K562 (cell line): ENCODE measurements around the gene TTC28. TPM values are rescaled to one million over a fixed set of nuclear protein-coding genes. Genes with fewer than 3 reads are reported as not detected.
A peak's percentile ranks its signal among the peaks of the same experiment; 100 is the strongest.

Experiments used
- ASH1L ChIP-seq: fragments of 450-650 bp; IDR thresholded peaks from 2 replicates; pipeline ENCODE4 v1.6.1; 2018; ENCODE audit warnings: borderline replicate concordance, mild to moderate bottlenecking, low read depth; ENCODE audit not compliant: partially characterized antibody
- CHD4 ChIP-seq: fragments of 200-600 bp; sonication (generic); IDR thresholded peaks from 3 replicates; pipeline ENCODE4 v1.6.1; 2012; ENCODE audit warnings: low read depth, mild to moderate bottlenecking, mixed read lengths, low read length, inconsistent platforms; ENCODE audit not compliant: insufficient read depth, insufficient replicate concordance, poor library complexity, severe bottlenecking
- CTBP1 ChIP-seq: fragments of 450-650 bp; IDR thresholded peaks from 2 replicates; pipeline ENCODE4 v1.6.1; 2016; ENCODE audit warnings: borderline replicate concordance
- DACH1 ChIP-seq: fragments of 450-650 bp; IDR thresholded peaks from 2 replicates; pipeline ENCODE4 v1.6.1; 2018; ENCODE audit not compliant: partially characterized antibody
- E2F4 ChIP-seq: sonication (generic); formaldehyde crosslinking; IDR thresholded peaks from 2 replicates; pipeline ENCODE4 v1.8.0; 2022; ENCODE audit warnings: mild to moderate bottlenecking, low read depth, missing genetic modification reagents
- EGR1 ChIP-seq: fragments of 450-650 bp; conservative IDR thresholded peaks from 2 replicates; pipeline ENCODE4 v1.6.1; 2017; ENCODE audit warnings: mild to moderate bottlenecking
- GABPB2 ChIP-seq: fragments of 250-450 bp; sonication (Bioruptor Pico); conservative IDR thresholded peaks from 2 replicates; pipeline ENCODE4 v1.5.1; 2021; ENCODE audit warnings: mild to moderate bottlenecking
- SMARCB1 ChIP-seq: IDR thresholded peaks from 2 replicates; pipeline ENCODE4 v1.6.1; 2011; ENCODE audit warnings: improper control_type of control experiment, low read depth; ENCODE audit not compliant: insufficient read length
- SMARCE1 ChIP-seq: fragments of 450-650 bp; IDR thresholded peaks from 2 replicates; pipeline ENCODE4 v1.7.1; 2016; ENCODE audit warnings: mild to moderate bottlenecking
- VEZF1 ChIP-seq: fragments of 200-800 bp; sonication (Bioruptor generic); IDR thresholded peaks from 2 replicates; pipeline ENCODE4 v1.6.1; 2017; ENCODE audit warnings: missing genetic modification characterization, missing compliant biosample characterization
- ZNF134 ChIP-seq: fragments of 250-450 bp; sonication (Bioruptor Pico); conservative IDR thresholded peaks from 2 replicates; pipeline ENCODE4 v1.4.0; 2020
- ZNF347 ChIP-seq: fragments of 450-650 bp; formaldehyde crosslinking; IDR thresholded peaks from 2 replicates; pipeline ENCODE4 v1.4.0; 2020; ENCODE audit warnings: low read depth, mild to moderate bottlenecking, moderate library complexity
- ZNF584 ChIP-seq: fragments of 200-800 bp; sonication (Bioruptor generic); IDR thresholded peaks from 2 replicates; pipeline ENCODE4 v1.6.1; 2016; ENCODE audit warnings: low read depth, mild to moderate bottlenecking, missing genetic modification characterization, missing compliant biosample characterization
- ZNF695 ChIP-seq: fragments of 450-650 bp; formaldehyde crosslinking; IDR thresholded peaks from 2 replicates; pipeline ENCODE4 v1.4.0; 2020; ENCODE audit warnings: mild to moderate bottlenecking, moderate library complexity
- ZNF780A ChIP-seq: fragments of 250-450 bp; sonication (Bioruptor Pico); IDR thresholded peaks from 2 replicates; pipeline ENCODE4 v1.5.0; 2021; ENCODE audit warnings: mild to moderate bottlenecking
- ZNF79 ChIP-seq: fragments of 250-450 bp; sonication (Bioruptor Pico); IDR thresholded peaks from 2 replicates; pipeline ENCODE4 v1.4.0; 2020; ENCODE audit warnings: low read depth, mild to moderate bottlenecking, moderate library complexity
- ZSCAN32 ChIP-seq: fragments of 450-650 bp; formaldehyde crosslinking; IDR thresholded peaks from 2 replicates; pipeline ENCODE4 v1.4.0; 2020; ENCODE audit warnings: mild to moderate bottlenecking, moderate library complexity
- polyA plus RNA-seq, 8 experiments: library from polyadenylated mRNA; depleted of rRNA in 4 of 8; stranded (reverse) in 5 of 8; unstranded in 3 of 8; fragments of >200 nt; fragmentation: Nextera tagmentation in 2 of 8; fragmentation: Illumina TruSeq in 1 of 8; extraction: Ambion mirVana in 2 of 8; extraction: Trizol in 1 of 8; gene quantifications; 2 replicates each; pipeline versions ENCODE4 v1.2.1 to v1.2.3, GENCODE V29; 2011 to 2014; ENCODE audit warnings: inconsistent platforms in 1 of 8, missing spikeins in 1 of 8
- total RNA-seq, 7 experiments: library from RNA; depleted of rRNA in 6 of 7; stranded (reverse); fragments of >200 nt in 6 of 7; fragmentation: Illumina TruSeq in 2 of 7; extraction: Trizol in 2 of 7; gene quantifications; 2 replicates each; pipeline versions ENCODE4 v1.2.1 to v1.2.3, GENCODE V29; 2011 to 2021; ENCODE audit warnings: low replicate concordance in 1 of 7
- TF ChIP-seq, protein P1 (sequence below): fragments of 250-450 bp; sonication (Bioruptor Pico); IDR thresholded peaks from 2 replicates; pipeline ENCODE4 v1.9.0; 2021; ENCODE audit warnings: mild to moderate bottlenecking
- TF ChIP-seq, protein P2 (sequence below): IDR thresholded peaks from 2 replicates; pipeline ENCODE4 v1.6.1; 2011; ENCODE audit warnings: borderline replicate concordance, low read depth, mild to moderate bottlenecking, moderate library complexity, low read length; ENCODE audit not compliant: insufficient read depth, poor library complexity, severe bottlenecking
- TF ChIP-seq, protein P3 (sequence below): fragments of 250-450 bp; sonication (Bioruptor Pico); IDR thresholded peaks from 2 replicates; pipeline ENCODE4 v1.4.0; 2020; ENCODE audit warnings: mild to moderate bottlenecking, moderate library complexity

The TTC28 gene
- total and polyA plus RNA-seq, 9 of the 15 experiments (the other 6 are each of a cell fraction or from before 2014, with no cell fraction given), result 0.22 to 10.7 (median 3.1) TPM

DNA sequence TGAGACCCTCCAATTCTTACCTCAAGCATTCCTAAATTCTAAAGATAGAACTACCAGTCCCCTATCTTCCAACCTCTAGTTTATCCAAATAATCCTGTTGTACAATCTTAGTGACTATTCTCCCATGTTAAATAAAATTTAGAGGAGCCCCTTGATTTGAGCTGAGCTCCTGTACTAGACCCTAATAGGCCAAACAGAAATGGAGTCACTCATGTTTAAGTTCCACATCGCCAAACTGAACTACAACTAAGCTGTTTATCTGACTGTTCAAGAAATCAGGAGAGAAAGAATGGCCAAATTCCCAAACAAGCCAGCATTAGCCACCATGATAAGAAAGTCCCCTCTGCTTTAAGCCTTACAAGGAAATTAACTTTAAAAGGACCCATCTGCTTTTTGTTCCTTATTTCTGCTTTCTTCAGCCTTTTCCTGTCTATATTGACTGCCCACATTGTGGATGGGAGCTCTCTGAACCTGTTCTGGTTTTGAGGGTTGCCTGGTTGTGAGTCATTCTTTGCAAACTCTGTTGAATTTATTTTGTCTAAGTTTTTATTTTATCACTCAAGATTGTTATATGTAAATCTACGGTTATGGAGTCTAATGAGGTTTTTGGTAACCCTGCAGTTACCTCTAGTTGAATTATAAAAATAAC is 90.4 kb downstream of the TTC28 start (continued):
- TF ChIP-seq VEZF1 (CRISPR knock-in tag), result no peak
- no peak for TF ChIP-seq ASH1L
- peak; percentile 67; the same call in 1 of the 2 replicates for TF ChIP-seq ZNF584 (CRISPR knock-in tag)
- no peak for TF ChIP-seq ZNF347 (CRISPR knock-in tag)
- no peak for TF ChIP-seq DACH1
- TF ChIP-seq, protein P1, sequence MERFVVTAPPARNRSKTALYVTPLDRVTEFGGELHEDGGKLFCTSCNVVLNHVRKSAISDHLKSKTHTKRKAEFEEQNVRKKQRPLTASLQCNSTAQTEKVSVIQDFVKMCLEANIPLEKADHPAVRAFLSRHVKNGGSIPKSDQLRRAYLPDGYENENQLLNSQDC, result no peak
- no peak for TF ChIP-seq ZSCAN32 (CRISPR knock-in tag)
- peak; percentile 44; the same call in 1 of the 2 replicates for TF ChIP-seq ZNF79 (CRISPR knock-in tag)
- TF ChIP-seq, protein P2, sequence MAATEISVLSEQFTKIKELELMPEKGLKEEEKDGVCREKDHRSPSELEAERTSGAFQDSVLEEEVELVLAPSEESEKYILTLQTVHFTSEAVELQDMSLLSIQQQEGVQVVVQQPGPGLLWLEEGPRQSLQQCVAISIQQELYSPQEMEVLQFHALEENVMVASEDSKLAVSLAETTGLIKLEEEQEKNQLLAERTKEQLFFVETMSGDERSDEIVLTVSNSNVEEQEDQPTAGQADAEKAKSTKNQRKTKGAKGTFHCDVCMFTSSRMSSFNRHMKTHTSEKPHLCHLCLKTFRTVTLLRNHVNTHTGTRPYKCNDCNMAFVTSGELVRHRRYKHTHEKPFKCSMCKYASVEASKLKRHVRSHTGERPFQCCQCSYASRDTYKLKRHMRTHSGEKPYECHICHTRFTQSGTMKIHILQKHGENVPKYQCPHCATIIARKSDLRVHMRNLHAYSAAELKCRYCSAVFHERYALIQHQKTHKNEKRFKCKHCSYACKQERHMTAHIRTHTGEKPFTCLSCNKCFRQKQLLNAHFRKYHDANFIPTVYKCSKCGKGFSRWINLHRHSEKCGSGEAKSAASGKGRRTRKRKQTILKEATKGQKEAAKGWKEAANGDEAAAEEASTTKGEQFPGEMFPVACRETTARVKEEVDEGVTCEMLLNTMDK, result no peak
- TF ChIP-seq ZNF695, result no peak
- TF ChIP-seq ZNF780A, result no peak
- no peak for TF ChIP-seq E2F4 (CRISPR knock-in tag)
- no peak for TF ChIP-seq ZNF134 (CRISPR knock-in tag)
- no peak for TF ChIP-seq SMARCB1
- TF ChIP-seq GABPB2, result no peak
- TF ChIP-seq CHD4, result no peak
- TF ChIP-seq SMARCE1, result no peak
- no peak for TF ChIP-seq EGR1
- TF ChIP-seq CTBP1, result no peak
- TF ChIP-seq, protein P3, sequence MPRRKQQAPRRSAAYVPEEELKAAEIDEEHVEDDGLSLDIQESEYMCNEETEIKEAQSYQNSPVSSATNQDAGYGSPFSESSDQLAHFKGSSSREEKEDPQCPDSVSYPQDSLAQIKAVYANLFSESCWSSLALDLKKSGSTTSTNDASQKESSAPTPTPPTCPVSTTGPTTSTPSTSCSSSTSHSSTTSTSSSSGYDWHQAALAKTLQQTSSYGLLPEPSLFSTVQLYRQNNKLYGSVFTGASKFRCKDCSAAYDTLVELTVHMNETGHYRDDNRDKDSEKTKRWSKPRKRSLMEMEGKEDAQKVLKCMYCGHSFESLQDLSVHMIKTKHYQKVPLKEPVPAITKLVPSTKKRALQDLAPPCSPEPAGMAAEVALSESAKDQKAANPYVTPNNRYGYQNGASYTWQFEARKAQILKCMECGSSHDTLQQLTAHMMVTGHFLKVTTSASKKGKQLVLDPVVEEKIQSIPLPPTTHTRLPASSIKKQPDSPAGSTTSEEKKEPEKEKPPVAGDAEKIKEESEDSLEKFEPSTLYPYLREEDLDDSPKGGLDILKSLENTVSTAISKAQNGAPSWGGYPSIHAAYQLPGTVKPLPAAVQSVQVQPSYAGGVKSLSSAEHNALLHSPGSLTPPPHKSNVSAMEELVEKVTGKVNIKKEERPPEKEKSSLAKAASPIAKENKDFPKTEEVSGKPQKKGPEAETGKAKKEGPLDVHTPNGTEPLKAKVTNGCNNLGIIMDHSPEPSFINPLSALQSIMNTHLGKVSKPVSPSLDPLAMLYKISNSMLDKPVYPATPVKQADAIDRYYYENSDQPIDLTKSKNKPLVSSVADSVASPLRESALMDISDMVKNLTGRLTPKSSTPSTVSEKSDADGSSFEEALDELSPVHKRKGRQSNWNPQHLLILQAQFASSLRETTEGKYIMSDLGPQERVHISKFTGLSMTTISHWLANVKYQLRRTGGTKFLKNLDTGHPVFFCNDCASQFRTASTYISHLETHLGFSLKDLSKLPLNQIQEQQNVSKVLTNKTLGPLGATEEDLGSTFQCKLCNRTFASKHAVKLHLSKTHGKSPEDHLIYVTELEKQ (CRISPR knock-in tag), result peak; percentile 78
